Superior temporal gyrus (tissue), 1 donor: ENCODE data around the gene TAOK3.

Experiments used
- DNase-seq: peaks from one replicate; pipeline ENCODE4 v3.0.0-alpha.2; 2016; ENCODE audit errors: extremely low spot score

The TAOK3 gene

DNA sequence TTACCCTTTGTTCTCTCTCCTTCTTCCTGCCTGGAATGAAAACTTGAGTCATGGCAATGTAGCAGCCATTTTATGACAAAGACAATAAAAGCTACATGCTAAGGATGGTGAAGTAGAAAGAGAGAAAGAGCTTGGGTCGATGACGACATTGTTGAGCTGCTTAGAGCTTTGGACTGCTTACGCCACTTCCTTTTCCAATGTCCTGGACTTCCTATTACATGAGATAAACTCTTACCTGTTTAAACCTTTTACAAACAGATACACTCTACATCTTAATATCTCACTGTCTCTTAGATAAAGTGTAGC is 166.6 kb downstream of the TAOK3 start:
- no peak for DNase-seq

DNA sequence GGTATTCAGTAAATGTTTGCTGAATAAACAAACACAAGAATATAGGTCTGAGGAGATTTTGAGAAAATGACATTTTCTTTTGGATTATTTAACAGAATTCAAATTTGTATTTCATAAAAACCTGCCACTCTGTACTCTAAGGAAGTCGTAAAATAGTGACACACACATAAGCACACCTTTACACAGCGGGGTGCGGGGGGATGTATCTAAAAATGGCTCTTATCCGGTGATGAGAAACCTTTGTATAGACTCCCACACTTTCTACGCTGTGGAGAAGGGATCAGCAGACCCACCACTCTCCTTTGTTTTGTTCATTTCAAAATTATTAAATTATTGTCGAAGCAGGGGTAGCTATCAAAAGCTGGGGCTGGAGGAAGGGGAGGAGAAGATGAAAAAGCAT is 178.7 kb downstream of the TAOK3 start:
- DNase-seq = no peak

DNA sequence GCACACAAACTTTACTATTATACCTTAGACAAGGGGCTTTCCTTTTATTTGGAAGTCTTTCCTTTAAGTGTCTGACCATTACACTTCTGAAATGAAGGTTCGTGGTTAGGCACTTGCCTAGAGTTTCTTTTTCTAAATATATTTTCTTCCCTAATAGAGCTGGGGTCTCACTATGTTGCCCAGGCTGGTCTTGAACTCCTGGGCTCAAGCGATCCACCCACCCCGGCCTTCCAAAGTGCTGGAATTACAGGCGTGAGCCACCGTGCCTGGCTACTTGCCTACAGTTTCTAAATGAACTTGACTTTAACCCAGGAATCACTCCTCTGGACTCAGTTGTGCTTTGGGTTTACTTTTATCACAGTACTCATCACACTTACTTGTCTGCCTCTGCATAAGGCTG is 179.2 kb downstream of the TAOK3 start:
- DNase-seq = no peak

DNA sequence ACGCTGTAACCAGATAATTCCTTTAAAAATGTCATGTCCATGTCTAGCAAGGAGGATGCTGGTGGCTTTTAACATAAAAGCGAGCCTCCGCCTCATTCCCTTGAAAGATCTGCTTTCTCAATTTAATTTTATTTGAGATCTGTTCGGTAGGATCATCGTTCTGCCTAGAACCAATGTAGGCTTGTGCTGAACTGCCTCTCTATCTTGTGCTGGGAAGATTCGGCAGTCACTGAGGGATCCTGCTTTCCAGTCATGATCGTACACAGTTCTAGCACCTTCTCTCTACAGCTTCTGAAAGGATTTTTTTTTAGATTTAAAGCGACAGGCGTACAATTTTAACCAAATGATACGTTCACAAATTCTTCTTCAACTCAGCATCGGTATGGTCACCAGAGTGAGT is 182.4 kb downstream of the TAOK3 start:
- peak; percentile 94 for DNase-seq

DNA sequence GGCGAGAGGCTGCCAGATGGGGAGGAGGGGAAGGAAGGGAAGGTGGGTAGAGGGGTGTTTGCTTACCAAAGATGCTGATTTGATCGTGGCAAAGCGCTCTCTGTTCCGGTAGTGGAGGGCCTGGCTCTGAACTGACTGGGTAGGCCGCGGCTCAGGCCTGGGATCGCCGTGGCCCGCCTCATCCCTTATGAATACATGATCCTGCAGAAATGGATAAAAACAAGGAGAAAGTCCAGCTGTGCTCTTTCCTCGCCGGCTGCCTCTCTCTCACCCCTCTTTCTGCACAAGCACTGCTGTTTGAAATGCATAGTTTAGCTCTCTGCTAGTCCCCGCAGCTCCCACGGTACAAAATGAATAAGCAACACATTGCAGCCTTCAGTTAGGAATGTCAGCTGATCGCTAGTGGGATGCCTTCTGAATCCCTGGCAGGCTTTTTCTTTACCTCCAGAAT is 182.9 kb downstream of the TAOK3 start:
- peak; percentile 91 for DNase-seq

DNA sequence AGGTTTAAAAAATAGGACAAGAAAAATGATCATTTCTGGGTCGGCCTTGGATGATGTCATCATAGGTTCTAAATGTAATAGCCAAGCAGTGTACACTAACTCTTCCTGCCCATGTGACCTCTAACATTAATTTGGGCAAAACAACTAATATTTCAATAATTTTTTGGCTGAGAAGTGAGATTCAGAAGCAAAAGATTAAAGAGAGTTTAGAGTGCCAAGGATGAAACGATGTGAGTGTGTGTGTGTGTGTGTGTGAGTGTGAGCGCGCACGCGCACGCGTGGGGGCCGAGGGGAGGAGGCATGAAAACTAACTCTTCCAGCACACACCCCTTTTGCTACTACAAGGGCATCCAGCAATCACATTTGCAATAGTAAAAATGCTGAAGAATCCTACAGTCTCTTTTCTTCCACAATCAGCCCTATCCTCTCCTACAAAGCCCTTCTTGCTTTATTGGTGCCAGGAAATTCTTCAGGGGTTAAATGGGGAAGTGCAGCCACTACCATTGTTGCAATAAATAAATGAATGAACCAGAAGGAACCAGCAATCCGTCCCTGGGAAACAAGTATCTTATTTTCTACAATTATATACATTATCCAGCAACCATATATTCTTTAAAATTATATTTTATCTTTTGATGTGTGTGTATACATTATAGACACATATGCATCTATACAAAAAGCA is 183.9 kb downstream of the TAOK3 start:
- peak; percentile 85 for DNase-seq

DNA sequence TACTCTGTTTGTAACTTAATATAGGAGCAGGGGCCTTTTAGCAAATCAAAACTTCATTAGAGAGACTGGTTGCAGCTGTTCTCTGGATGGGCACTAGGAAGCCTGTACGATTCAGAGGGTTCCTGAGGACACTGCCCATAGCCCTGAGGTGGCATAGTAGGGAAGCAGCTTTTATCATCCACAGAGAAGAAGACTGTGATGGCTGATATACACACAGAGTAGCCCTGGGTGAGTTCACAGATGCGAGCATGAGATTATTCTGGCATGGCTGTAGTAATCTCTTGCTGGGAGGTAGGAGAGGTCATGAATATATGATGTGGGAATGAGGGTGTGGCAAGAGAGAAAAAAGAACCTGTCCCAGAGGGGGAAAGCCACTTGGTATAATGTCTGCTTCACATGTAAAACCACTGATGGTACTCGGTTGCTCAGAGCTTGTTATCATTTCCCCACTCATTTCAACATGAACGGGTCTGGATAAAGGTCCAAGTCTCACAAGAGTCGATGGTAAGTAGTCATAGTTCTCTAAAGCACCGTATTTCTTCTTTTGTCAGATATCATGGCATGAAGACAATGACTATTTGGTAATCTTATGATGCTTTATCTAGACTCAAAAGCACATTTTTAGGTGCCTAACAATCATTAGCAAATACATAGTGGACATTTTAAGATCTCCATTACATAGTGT is 184.8 kb downstream of the TAOK3 start:
- DNase-seq = peak; percentile 66

DNA sequence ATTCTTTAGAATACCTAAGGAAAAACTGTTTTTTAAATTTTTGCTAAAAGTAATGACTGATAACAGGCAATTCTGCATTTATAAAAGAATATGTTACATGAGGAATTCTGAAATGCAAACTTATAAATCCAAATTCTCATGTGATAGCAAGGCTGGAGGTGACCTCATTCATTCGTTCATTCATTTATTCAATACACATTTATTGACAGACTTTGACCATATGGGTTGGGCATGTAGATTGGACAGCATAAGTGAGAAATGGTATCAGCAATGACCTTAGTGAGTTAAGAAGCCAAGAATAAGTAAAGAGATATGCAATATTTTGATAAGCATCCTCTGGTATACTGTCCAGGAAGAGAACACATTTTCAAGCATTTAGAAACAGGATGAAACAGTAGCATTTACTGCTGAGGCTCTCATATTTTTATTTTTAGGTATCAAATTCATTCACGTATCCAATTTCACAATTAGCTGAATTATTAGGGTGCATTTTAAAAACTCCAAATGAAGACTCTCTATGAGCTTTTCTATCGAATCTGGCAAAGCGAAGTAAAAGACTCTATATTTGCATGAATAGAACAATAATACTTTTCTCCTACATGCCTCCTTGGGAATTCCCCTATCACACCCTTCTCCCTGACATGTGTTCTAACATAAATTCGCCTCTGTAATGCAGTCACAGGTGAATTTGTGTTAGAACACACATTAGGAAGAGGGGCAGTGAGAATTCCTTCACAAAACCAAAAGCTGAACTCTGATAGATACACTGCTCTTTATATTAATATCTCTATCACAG is 186.9 kb downstream of the TAOK3 start:
- DNase-seq = no peak

DNA sequence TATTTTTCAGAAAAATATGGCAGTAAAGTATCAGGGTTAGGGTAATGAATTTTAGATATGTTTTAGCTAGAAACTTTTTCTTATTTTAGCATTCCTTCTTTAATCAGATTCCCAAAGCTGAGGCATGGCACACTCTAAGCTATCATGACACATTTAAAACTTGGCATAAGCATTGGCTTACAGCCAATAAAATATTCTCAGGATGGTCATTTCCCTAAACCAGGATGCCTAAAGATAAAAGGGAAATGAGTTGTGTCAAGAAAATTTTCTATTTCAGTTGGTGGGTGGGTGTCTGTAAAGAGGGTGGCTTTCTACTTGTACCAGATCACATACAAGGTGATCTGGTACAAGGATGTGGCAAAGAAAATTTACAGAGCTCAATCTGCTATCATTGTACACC is 189.0 kb downstream of the TAOK3 start:
- no peak for DNase-seq

DNA sequence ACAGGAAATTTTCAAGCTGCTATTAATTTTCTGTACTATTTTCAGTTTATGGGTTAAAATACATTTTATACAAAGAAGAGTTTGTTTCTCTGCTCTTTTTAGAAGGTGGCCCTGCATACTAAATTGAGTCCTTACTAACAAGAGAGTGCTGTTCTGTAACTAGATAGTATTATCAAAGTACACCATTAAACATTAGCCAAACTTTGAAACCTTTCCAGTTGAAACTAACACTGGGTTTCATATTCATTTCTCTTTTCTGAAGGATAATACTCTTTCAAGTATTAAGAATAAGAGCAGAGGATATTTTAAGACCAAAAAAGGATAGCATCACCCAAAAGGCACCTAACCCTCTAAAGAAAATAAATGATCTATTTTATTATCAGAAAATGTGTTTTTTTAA is 189.6 kb downstream of the TAOK3 start:
- DNase-seq = no peak

DNA sequence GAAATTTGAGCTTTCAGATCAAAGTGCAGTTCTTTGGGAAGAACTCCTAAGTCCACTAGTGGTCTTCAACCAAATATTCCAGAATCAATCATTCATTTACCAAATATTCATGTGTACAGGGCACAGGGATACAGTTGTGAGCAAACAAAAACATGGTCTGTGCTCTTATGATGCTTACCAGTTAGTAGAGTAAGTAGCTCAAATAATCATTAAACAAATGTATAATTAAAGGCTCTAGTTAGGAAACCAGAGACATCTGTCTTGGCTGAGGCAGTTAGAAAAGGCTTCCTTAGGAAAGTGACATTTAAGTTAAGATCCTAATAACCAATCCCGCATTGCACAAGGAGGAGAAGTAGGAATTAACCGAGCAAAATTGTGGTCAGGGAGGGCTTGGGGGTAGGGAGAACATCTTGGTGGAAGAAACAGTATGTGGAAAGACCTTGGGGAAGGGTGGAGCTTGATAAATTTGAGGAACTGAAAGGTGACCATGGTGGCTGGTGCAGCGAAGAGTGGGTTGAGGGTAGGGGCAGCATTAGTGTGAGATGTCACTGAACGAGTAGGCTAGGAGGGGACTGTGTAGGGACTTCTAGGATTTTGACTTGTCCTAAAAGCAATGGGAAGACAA is 196.8 kb downstream of the TAOK3 start:
- no peak for DNase-seq

DNA sequence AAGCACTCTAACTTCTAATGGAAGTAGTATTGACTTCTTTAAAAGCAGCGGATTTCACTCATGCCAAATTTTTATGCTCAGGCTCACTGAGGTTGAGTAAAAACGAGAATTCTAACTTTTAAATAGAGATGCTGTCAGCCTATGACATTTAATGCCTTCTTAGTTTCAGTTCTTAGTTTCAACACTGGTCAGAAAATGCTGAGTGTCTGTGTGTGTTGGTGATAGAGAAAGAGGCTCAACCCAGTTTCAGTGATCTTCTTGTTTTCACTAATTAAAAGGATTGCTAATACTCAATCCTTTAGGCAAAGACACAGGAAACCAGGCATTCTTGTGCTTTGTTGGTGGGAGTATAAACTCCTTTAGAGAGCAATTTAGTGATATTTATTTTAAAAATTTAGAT is 205.8 kb downstream of the TAOK3 start:
- DNase-seq = no peak

DNA sequence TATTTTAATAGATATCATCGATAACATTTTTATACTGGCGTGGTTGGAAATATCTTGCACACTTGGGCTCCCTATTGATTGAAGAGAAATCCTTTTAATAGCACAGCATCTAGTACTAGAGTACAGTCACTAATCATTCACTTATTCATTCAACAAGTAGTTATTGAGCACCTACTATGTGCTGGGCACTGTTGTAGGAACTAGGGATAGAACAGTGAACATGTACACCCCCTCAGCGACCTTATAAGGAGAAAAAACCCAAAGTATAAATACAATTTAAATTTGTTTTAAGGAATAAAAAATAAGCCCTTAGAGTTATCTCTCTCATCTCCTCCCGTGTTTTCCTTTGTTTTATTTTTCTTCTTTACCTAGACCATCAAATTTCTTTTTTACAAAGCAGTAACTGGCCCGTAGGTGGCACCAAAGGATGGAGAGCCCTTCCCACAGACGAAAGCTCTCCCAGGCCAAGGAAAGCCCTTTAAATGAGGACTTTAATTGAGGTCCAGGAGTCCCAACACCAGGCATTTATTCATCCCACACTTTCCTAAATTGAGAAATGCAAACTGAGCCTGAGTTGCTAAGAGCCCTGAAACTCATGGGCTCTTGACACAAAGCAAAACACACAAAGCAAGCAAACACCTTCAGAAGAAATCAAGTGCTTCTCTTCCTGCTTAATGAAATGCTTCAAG is 207.8 kb downstream of the TAOK3 start:
- peak; percentile 72 for DNase-seq

DNA sequence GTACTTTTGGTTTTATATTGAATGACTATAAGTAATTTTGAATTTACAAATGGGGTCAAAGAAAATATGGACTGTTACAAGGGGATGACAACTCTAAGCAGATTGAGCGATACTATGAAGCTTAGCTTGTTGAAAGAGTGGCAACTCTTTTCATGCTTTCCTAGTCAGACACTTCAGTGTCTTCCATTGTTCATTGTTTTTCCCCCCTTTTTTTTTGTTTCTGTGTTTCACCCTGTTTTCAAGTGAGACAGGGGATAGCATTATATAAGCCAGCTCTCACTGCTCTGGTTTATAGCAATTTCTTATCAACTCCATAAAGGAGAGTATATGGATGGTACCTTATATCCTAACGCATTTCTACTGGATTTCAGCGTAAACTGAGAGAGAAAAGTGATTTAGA is 212.2 kb downstream of the TAOK3 start:
- DNase-seq = peak; percentile 78

DNA sequence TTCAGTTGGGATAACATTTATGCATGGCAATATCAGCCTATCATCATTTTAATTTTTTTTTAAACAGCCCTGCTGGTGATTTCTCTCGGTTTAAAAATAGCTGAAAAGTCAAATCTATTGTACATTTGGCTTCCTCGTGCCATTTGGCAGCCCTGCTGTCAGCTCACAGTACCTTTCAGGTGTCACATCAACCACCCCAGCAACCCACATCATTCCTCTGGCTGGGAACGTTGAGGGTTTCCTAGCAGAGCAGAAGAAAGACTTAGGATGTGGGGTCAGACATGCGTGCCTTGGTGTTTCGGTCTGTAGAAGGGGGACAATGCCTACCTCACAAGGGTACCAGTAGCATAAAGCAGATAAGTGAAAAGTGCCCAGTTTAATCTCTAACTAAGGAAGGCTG is 221.0 kb downstream of the TAOK3 start:
- DNase-seq = no peak

DNA sequence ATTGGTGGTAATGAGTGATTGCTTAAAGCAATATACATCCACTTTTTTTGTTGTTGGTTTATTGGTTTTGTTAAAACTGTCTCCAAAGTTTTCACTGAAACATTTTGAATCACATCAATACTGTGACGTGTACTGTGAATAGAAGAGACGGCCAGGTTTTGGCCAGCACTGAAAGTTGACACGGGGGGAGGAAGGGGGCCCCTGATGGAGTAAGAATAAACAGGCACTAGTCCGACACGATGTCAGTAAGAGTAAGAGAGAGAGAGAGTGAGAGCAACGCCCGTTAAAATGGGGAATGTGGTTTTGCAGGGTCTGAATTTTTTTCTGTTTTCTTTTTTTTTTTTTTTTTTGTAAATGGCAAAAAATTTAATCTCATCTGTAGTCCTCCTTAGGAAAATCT is 222.1 kb downstream of the TAOK3 start:
- no peak for DNase-seq

DNA sequence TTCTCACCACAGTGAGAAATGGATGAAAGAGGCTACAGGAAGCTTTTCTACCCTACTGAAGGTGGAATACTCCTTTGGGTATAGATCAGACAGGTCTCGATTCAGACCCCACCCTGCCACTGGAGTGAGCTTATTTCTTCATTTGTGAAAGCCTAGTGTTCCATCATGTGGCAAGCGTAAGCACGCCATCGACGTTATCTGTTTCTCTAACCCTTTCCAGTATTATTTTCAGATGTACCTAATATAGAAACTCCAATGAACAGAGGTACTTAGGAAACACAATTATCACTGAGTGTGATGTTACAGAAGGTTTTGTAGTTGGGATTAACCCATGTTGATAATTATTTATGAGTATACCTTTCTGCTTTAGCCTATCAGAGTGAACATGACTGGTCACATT is 224.4 kb downstream of the TAOK3 start:
- no peak for DNase-seq

DNA sequence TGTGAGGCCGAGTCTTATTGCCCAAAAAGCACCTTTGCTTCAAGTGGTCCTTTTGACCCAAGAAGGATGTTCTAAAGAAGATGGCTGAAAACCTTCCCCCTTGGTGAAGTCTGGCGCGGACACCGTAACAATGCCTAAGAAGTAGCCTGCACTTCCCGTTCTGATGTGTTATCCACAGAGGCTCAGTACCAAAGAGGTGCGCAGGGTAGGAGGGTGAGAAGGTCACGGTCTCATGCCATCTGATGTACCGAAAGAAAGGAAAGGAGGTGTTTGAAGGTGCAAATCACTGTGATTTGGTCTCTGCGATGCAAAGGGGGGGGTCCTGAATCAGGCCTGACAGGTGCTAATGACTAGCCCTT is 226.9 kb downstream of the TAOK3 start:
- no peak for DNase-seq

DNA sequence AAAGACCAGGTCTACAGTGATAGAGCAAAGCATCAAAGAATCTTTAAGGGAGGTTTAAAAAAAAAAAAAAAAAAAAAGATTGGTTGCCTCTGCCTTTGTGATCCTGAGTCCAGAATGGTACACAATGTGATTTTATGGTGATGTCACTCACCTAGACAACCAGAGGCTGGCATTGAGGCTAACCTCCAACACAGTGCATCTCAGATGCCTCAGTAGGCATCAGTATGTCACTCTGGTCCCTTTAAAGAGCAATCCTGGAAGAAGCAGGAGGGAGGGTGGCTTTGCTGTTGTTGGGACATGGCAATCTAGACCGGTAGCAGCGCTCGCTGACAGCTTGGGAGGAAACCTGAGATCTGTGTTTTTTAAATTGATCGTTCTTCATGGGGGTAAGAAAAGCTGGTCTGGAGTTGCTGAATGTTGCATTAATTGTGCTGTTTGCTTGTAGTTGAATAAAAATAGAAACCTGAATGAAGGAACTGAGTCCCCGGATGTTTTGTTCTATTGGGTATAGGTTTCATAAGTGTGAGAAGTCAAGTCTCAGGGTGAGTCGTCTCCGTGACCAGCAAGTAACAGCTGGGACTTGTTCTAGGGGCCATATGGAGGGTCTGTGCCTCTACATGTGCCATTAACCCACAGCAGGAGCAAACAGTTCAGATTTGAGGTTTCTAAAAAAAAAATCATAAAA is 227.5 kb downstream of the TAOK3 start:
- no peak for DNase-seq

DNA sequence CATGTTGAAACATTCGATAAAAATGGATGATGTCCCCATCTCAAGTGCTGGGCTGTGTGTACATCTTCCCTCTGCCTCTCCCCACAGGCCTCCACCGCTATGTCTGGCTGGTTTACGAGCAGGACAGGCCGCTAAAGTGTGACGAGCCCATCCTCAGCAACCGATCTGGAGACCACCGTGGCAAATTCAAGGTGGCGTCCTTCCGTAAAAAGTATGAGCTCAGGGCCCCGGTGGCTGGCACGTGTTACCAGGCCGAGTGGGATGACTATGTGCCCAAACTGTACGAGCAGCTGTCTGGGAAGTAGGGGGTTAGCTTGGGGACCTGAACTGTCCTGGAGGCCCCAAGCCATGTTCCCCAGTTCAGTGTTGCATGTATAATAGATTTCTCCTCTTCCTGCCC is 228.2 kb downstream of the TAOK3 start:
- DNase-seq = no peak

DNA sequence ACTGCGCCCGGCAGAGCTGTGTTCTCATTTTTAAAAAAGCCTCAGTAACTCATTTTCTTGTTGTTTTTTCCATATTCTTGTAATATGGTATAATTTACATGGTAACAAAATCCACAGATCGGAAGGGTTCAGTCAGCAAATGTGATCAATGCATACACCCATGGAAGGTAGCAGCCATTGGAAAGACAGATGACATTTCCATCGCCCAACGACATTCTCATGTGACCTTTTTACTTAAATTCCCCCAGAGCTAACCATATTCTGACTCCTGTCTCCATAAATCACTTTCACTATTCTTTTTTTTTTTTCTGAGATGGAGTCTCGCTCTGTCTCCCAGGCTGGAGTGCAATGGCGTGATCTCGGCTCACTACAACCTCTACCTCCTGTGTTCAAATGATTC is 231.9 kb downstream of the TAOK3 start:
- no peak for DNase-seq
